Lower lobe of right lung (tissue), 2 donors: ENCODE measurements around the gene NFATC3. TPM values are rescaled to one million over a fixed set of nuclear protein-coding genes. Genes with fewer than 3 reads are reported as not detected.
A peak's percentile ranks its signal among the peaks of the same experiment; 100 is the strongest.
"Not testable (repeated sequence)": the region's sequence is repeated elsewhere in the genome, so short reads cannot be mapped to it uniquely, and the experiment has no call there.

Source experiments
- ATAC-seq, 2 donors: fragments of 200-7000 bp; cut with Tn5 transposase; one replicate each; pipeline ENCODE4 v1.9.1; 2020 to 2022; ENCODE audit warnings: mild to moderate bottlenecking in 2 of 2, moderate library complexity in 2 of 2
- DNase-seq: peaks from one replicate; pipeline ENCODE4 v3.0.0-alpha.2; 2020
- H3K27ac ChIP-seq: fragments of 200-600 bp; one replicate; pipeline ENCODE4 v1.8.0; 2022
- H3K27me3 ChIP-seq: fragments of 200-600 bp; one replicate; pipeline ENCODE4 v1.8.0; 2022; ENCODE audit warnings: low read depth
- H3K36me3 ChIP-seq: fragments of 200-600 bp; one replicate; pipeline ENCODE4 v1.8.0; 2022; ENCODE audit warnings: mild to moderate bottlenecking
- H3K4me1 ChIP-seq: fragments of 200-600 bp; one replicate; pipeline ENCODE4 v1.8.0; 2022
- H3K4me3 ChIP-seq: fragments of 200-600 bp; one replicate; pipeline ENCODE4 v1.8.0; 2022; ENCODE audit warnings: mild to moderate bottlenecking
- H3K9me3 ChIP-seq: fragments of 200-600 bp; one replicate; pipeline ENCODE4 v1.8.0; 2022
- intact Hi-C: fragments of 100-400 bp; cut with DNase I; formaldehyde crosslinking; loops from one replicate; pipeline ENCODE4 v1.11.0; 2022
- total RNA-seq: library from RNA; stranded (reverse); fragmentation: NEBNext Ultra II Directional; extraction: Animal tissue kit (Norgen Biotek cat#: 25700); gene quantifications from one replicate; pipeline ENCODE4 v1.2.1, GENCODE V29; 2021
- TF ChIP-seq, protein P1 (sequence below): fragments of 200-600 bp; IDR thresholded peaks from one replicate; pipeline ENCODE4 v1.8.0; 2022; ENCODE audit warnings: antibody characterized with exemption, mild to moderate bottlenecking
- donor health status: DM: no; HTN: yes; CAD: no; lungs with severe emphysema.

Gene NFATC3
- total RNA-seq, 1 donor from 2014 or later: 61.6 TPM

DNA sequence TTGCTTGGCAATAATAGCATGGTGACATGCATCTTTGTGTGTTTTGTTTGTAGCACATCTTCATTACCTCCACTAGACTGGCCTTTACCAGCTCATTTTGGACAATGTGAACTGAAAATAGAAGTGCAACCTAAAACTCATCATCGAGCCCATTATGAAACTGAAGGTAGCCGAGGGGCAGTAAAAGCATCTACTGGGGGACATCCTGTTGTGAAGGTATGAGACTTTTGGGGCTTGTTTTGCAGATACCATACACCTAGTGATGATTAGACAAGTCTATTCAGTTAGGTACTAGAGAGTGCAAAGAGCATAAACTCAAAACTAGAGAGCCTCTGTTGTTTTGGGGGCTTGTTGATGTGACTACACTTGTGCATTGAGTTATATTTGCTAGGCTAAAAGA is 41.2 kb downstream of the NFATC3 start:
- no peaks in the 10 kb centered on the region for H3K27me3 ChIP-seq
- peaks cover 16% of the 10 kb centered on the region for H3K36me3 ChIP-seq
- H3K4me3 ChIP-seq: no peak overlapping the region
- H3K27ac ChIP-seq: no peak overlapping the region
- no peak for DNase-seq
- H3K4me1 ChIP-seq: peaks cover 18% of the 10 kb centered on the region
- no peak for ATAC-seq
- H3K9me3 ChIP-seq: no peaks in the 10 kb centered on the region
- intact Hi-C loops: no loop called here
- TF ChIP-seq, protein P1, sequence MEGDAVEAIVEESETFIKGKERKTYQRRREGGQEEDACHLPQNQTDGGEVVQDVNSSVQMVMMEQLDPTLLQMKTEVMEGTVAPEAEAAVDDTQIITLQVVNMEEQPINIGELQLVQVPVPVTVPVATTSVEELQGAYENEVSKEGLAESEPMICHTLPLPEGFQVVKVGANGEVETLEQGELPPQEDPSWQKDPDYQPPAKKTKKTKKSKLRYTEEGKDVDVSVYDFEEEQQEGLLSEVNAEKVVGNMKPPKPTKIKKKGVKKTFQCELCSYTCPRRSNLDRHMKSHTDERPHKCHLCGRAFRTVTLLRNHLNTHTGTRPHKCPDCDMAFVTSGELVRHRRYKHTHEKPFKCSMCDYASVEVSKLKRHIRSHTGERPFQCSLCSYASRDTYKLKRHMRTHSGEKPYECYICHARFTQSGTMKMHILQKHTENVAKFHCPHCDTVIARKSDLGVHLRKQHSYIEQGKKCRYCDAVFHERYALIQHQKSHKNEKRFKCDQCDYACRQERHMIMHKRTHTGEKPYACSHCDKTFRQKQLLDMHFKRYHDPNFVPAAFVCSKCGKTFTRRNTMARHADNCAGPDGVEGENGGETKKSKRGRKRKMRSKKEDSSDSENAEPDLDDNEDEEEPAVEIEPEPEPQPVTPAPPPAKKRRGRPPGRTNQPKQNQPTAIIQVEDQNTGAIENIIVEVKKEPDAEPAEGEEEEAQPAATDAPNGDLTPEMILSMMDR: no peak

DNA sequence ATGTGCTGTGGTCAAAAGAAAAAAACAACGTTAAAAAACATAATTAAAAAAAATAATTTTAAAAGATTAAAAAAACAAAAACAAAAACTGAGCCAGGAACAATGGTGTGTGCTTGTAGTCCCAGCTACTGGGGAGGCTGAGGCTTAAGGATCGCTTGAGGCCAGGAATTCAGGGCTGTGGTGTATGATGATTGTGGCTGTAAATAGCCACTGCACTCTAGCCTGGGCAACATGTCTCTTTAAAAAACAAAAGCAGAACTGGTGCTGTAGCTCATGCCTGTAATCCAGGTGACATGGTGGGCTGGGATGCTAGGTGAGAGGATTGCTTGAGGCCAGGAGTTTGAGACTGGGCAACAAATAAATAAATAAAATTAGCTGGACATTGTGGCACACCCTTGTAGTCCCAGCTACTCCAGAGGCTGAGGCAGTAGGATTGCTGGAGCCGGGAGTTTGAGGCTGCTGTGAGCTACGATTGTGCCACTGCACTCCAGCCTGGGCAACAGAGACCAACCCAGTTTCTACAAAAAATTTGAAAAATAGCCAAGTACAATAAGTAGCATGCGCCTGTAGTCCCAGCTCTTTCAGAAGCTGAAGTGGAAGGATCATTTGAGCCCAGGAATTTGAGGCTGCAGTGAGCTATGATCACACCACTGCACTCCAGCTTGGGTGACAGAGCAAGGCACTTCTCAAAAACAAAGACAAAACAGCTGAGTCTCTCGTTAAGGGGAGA is 43.6 kb downstream of the NFATC3 start:
- Histone ChIP-seq H3K27me3 (no peaks in the 10 kb centered on the region), H3K9me3 (no peaks in the 10 kb centered on the region), H3K4me3 (no peak overlapping the region), H3K27ac (peak overlapping the region; percentile 26), H3K4me1 (peaks cover 29% of the 10 kb centered on the region), H3K36me3 (peaks cover 22% of the 10 kb centered on the region)
- DNase-seq (no peak), ATAC-seq (peak; percentile 89 to 93)
- TF ChIP-seq, protein P1: no peak
- intact Hi-C loops: no loop called here

DNA sequence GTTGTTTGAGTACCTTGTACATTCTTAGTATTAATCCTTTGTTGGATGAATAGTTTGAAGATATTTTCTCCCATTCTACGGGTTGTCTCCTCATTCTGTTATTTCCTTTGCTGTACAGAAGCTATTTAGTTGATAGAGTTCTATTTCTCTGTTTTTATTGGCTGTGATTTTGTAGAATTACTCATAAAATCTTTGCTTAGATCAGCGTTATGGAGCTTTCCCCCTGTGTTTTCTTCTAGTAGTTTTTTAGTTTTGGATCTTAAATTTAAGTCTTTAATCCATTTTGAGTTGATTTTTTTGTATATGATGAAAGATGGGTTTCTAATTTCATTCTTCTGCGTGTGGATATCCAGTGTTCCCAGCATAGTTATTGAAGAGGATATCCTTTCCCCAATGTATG is 45.4 kb downstream of the NFATC3 start:
- TF ChIP-seq, protein P1: no peak
- intact Hi-C loops: no loop called here
- no peak for ATAC-seq
- Histone ChIP-seq H3K4me1 (peaks cover 29% of the 10 kb centered on the region), H3K27ac (no peak overlapping the region), H3K36me3 (peaks cover 31% of the 10 kb centered on the region), H3K9me3 (no peaks in the 10 kb centered on the region), H3K27me3 (no peaks in the 10 kb centered on the region), H3K4me3 (no peak overlapping the region)
- no peak for DNase-seq

DNA sequence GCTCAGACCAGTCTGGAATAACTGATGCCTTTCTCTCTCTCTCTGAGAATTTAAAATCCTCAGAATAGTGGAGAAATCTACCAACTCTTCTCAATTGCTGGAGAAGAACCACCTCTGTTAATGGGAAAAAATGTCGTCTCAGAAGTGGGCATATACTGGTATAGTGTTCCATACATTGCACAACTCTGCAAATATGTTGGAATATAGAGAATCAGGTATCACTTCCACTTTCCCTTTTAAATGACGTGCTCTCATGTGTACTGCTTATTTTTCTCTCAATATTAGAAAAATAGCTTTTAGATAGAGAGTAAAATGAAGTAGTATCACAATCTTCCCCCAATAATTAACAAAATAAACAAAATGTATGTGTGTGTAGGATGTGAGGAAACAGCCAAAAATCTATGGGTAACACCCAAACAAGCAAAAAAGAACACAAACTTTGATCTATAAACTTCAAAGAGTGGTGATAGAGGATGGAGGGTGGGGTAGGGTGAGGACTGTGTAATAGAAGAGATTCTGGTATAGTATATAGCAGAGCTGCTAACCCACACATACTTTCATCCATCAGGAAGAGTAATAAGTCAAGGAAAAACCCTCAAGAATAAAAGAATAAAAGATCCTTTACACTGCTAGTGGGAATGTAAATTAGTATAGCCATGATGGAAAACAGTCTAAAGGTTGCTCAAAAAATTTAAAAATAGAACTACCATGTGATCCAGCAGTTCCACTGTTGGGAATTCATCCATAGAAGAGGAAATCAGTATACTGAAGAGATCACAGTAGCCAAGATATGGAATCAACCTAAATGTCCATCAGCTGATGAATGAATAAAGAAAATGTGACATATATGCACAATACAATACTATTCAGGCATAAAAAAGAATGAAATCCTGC is 46.9 kb downstream of the NFATC3 start:
- Histone ChIP-seq H3K27ac (no peak overlapping the region), H3K36me3 (peaks cover 30% of the 10 kb centered on the region), H3K27me3 (no peaks in the 10 kb centered on the region), H3K9me3 (no peaks in the 10 kb centered on the region), H3K4me1 (peaks cover 29% of the 10 kb centered on the region), H3K4me3 (no peak overlapping the region)
- ATAC-seq (no peak), DNase-seq (no peak)
- intact Hi-C loops: no loop called here
- TF ChIP-seq, protein P1: no peak

DNA sequence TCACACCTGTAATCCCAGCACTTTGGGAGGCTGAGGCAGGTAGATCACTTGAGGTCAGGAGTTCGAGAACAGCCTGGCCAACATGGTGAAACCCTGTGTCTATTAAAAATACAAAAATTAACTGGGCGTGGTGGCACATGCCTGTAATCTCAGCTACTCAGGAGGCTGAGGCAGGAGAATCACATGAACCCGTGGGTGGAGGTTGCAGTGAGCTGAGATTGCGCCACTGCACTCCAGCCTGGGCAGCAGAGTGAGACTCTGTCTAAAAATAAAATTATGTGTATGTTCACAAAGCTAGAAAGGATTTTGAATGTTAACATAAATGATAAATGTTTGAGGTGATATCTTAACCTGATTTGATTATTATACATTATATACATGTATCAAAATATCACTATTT is 47.8 kb downstream of the NFATC3 start:
- intact Hi-C loops, H3K9me3 ChIP-seq, H3K27ac ChIP-seq, H3K4me3 ChIP-seq, ATAC-seq, H3K27me3 ChIP-seq, DNase-seq: not testable (repeated sequence)
- peaks cover 27% of the 10 kb centered on the region for H3K36me3 ChIP-seq
- peaks cover 29% of the 10 kb centered on the region for H3K4me1 ChIP-seq

DNA sequence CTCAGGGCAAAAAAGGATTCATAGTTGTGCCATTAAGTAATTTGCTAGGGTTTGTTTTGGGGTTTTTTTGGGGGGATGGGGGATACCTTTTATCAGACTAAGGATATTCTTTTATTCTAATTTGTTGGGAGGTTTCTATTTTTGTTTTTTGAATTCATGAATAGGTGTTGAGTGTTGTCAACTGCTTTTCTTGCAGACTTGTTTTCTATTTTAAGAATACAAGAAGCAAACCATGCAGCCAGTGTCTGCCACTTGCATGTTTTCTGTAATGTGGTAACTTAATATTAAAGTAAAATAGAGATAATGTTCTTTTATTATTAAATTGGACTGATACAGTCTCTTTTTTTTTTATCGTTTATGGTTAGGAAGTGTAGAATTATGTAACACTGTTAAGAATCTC is 49.5 kb downstream of the NFATC3 start:
- Histone ChIP-seq H3K4me1 (peaks cover 16% of the 10 kb centered on the region), H3K9me3 (no peaks in the 10 kb centered on the region), H3K36me3 (peaks cover 37% of the 10 kb centered on the region), H3K27me3 (no peaks in the 10 kb centered on the region), H3K4me3 (no peak overlapping the region), H3K27ac (no peak overlapping the region)
- intact Hi-C loops: no loop called here
- ATAC-seq: no peak
- no peak for DNase-seq
- TF ChIP-seq, protein P1: no peak
